Esophagus squamous epithelium (tissue), 4 donors: ENCODE data around the gene MTERF4.

Experiments used
- POLR2A ChIP-seq, 4 donors: fragments of 450-650 bp; IDR thresholded peaks; one replicate each; pipeline ENCODE4 v1.6.1; 2017; ENCODE audit warnings: antibody characterized with exemption in 4 of 4, mild to moderate bottlenecking in 4 of 4, moderate library complexity in 3 of 4
- TF ChIP-seq, protein P1 (sequence below), 6 experiments: fragments of 450-650 bp in 4 of 6; fragments of 200-600 bp in 2 of 6; sonication (generic) in 2 of 6; IDR thresholded peaks; one replicate each; pipeline ENCODE4 v1.5.1; 2016 to 2019; ENCODE audit warnings: antibody characterized with exemption in 6 of 6, mild to moderate bottlenecking in 4 of 6, moderate library complexity in 4 of 6

DNA sequence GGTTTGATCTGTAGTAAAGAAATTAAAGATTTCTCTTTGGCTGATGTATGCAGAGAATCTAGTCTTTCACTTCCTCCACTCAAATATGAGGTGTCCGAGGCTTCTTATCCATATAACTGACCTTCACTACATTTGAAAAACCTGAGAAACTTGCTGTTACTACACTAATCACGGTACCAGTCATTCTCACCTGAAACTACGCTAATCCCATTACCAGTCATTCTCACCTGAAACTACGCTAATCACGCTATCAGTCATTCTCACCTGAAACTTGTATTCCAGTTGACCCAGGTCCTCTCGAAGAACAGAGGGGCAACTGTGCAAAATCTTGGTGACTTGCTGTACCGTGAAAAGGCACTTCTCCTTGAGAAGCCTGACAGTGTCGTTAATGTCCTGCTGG, 5.1 kb downstream of the MTERF4 start:
- TF ChIP-seq, protein P1, sequence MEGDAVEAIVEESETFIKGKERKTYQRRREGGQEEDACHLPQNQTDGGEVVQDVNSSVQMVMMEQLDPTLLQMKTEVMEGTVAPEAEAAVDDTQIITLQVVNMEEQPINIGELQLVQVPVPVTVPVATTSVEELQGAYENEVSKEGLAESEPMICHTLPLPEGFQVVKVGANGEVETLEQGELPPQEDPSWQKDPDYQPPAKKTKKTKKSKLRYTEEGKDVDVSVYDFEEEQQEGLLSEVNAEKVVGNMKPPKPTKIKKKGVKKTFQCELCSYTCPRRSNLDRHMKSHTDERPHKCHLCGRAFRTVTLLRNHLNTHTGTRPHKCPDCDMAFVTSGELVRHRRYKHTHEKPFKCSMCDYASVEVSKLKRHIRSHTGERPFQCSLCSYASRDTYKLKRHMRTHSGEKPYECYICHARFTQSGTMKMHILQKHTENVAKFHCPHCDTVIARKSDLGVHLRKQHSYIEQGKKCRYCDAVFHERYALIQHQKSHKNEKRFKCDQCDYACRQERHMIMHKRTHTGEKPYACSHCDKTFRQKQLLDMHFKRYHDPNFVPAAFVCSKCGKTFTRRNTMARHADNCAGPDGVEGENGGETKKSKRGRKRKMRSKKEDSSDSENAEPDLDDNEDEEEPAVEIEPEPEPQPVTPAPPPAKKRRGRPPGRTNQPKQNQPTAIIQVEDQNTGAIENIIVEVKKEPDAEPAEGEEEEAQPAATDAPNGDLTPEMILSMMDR (IDR thresholded peaks at IDR 0.05) = no peak
- no peak for TF ChIP-seq POLR2A (IDR thresholded peaks at IDR 0.05)
